ENCODE results near the gene HPX.
A peak's percentile ranks its signal among the peaks of the same experiment; 100 is the strongest.

Gene HPX

GRCh38 chr11:6389905-6390717 lies 50.7 kb downstream of the HPX start, which contains the start of gene SMPD1:
Gene SMPD1, plus strand, starts transcription at chr11:6390474. Its CDS starts 125 bp downstream, at chr11:6390599.
- peak; percentile 86 for DNase-seq (ENCODE audit: low read depth)

GRCh38 chr11:6388748-6389147 lies 52.0 kb downstream of the HPX start:
- DNase-seq (ENCODE audit: low read depth) = no peak

GRCh38 chr11:6387811-6388599 lies 52.8 kb downstream of the HPX start:
- DNase-seq (ENCODE audit: low read depth) = peak; percentile 45

GRCh38 chr11:6385046-6385777 lies 55.6 kb downstream of the HPX start:
- DNase-seq (ENCODE audit: low read depth) = no peak
